ENCODE results near the gene VMP1. TPM values are rescaled to one million over a fixed set of nuclear protein-coding genes. Genes with fewer than 3 reads are reported as not detected.
"Not testable (repeated sequence)": the region's sequence is repeated elsewhere in the genome, so short reads cannot be mapped to it uniquely, and the experiment has no call there.

VMP1 gene
- total and polyA plus RNA-seq, 2 of the 13 experiments (the other 11 are each of a cell fraction or from before 2014, with no cell fraction given), result 186 to 271 TPM

DNA sequence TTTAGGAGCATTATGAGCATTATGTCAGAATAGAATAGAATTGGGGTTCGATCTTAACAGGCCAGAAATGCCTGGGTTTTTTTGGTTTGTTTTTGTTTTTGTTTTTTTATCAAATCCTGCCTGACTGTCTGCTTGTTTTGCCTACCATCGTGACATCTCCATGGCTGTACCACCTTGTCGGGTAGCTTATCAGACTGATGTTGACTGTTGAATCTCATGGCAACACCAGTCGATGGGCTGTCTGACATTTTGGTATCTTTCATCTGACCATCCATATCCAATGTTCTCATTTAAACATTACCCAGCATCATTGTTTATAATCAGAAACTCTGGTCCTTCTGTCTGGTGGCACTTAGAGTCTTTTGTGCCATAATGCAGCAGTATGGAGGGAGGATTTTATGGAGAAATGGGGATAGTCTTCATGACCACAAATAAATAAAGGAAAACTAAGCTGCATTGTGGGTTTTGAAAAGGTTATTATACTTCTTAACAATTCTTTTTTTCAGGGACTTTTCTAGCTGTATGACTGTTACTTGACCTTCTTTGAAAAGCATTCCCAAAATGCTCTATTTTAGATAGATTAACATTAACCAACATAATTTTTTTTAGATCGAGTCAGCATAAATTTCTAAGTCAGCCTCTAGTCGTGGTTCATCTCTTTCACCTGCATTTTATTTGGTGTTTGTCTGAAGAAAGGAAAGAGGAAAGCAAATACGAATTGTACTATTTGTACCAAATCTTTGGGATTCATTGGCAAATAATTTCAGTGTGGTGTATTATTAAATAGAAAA is 133.8 kb downstream of the VMP1 start (continued):
- TF ChIP-seq, protein P1, sequence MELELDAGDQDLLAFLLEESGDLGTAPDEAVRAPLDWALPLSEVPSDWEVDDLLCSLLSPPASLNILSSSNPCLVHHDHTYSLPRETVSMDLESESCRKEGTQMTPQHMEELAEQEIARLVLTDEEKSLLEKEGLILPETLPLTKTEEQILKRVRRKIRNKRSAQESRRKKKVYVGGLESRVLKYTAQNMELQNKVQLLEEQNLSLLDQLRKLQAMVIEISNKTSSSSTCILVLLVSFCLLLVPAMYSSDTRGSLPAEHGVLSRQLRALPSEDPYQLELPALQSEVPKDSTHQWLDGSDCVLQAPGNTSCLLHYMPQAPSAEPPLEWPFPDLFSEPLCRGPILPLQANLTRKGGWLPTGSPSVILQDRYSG (CRISPR knock-in tag; IDR thresholded peaks at IDR 0.05), result 0 out of 2 replicates have a peak, but pooled peaks have one; percentile 56
- TF ChIP-seq MBD4 (IDR thresholded peaks at IDR 0.05; ENCODE audit: borderline replicate concordance, low read length), result 0 out of 2 replicates have a peak, but pooled peaks have one; percentile 27
- not testable (repeated sequence) for TF ChIP-seq GABPA (IDR thresholded peaks at IDR 0.05; ENCODE audit: low read depth, low read length); FOXA1 (IDR thresholded peaks at IDR 0.05); SOX6 (IDR thresholded peaks at IDR 0.05)
- 0 out of 2 replicates have a peak, but pooled peaks have one; percentile 21 for TF ChIP-seq GABPA (CRISPR knock-in tag; IDR thresholded peaks at IDR 0.05; ENCODE audit: low read depth)
- TF ChIP-seq ZNF562 (CRISPR knock-in tag; IDR thresholded peaks at IDR 0.05; ENCODE audit: borderline replicate concordance), result peak; percentile 22; the same call in 1 of the 2 replicates
- 0 out of 2 replicates have a peak, but pooled peaks have one; percentile 41 for TF ChIP-seq FOXA1 (CRISPR knock-in tag; IDR thresholded peaks at IDR 0.05)
- peak; percentile 54; the same call in 1 of the 2 replicates for TF ChIP-seq KAT7 (CRISPR knock-in tag; IDR thresholded peaks at IDR 0.05; ENCODE audit: borderline replicate concordance)
- peak in 1 of 2 experiments; percentile 32; a peak in 1 of 4 replicates for TF ChIP-seq KLF16 (CRISPR knock-in tag; IDR thresholded peaks at IDR 0.05)
- TF ChIP-seq, protein P2, sequence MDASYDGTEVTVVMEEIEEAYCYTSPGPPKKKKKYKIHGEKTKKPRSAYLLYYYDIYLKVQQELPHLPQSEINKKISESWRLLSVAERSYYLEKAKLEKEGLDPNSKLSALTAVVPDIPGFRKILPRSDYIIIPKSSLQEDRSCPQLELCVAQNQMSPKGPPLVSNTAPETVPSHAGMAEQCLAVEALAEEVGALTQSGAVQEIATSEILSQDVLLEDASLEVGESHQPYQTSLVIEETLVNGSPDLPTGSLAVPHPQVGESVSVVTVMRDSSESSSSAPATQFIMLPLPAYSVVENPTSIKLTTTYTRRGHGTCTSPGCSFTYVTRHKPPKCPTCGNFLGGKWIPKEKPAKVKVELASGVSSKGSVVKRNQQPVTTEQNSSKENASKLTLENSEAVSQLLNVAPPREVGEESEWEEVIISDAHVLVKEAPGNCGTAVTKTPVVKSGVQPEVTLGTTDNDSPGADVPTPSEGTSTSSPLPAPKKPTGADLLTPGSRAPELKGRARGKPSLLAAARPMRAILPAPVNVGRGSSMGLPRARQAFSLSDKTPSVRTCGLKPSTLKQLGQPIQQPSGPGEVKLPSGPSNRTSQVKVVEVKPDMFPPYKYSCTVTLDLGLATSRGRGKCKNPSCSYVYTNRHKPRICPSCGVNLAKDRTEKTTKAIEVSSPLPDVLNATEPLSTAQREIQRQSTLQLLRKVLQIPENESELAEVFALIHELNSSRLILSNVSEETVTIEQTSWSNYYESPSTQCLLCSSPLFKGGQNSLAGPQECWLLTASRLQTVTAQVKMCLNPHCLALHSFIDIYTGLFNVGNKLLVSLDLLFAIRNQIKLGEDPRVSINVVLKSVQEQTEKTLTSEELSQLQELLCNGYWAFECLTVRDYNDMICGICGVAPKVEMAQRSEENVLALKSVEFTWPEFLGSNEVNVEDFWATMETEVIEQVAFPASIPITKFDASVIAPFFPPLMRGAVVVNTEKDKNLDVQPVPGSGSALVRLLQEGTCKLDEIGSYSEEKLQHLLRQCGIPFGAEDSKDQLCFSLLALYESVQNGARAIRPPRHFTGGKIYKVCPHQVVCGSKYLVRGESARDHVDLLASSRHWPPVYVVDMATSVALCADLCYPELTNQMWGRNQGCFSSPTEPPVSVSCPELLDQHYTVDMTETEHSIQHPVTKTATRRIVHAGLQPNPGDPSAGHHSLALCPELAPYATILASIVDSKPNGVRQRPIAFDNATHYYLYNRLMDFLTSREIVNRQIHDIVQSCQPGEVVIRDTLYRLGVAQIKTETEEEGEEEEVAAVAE (CRISPR knock-in tag; IDR thresholded peaks at IDR 0.05; ENCODE audit: borderline replicate concordance), result peak; percentile 29; the same call in 1 of the 2 replicates
- 0 out of 2 replicates have a peak, but pooled peaks have one; percentile 17 for TF ChIP-seq ZNF792 (CRISPR knock-in tag; IDR thresholded peaks at IDR 0.05)
- TF ChIP-seq, protein P3, sequence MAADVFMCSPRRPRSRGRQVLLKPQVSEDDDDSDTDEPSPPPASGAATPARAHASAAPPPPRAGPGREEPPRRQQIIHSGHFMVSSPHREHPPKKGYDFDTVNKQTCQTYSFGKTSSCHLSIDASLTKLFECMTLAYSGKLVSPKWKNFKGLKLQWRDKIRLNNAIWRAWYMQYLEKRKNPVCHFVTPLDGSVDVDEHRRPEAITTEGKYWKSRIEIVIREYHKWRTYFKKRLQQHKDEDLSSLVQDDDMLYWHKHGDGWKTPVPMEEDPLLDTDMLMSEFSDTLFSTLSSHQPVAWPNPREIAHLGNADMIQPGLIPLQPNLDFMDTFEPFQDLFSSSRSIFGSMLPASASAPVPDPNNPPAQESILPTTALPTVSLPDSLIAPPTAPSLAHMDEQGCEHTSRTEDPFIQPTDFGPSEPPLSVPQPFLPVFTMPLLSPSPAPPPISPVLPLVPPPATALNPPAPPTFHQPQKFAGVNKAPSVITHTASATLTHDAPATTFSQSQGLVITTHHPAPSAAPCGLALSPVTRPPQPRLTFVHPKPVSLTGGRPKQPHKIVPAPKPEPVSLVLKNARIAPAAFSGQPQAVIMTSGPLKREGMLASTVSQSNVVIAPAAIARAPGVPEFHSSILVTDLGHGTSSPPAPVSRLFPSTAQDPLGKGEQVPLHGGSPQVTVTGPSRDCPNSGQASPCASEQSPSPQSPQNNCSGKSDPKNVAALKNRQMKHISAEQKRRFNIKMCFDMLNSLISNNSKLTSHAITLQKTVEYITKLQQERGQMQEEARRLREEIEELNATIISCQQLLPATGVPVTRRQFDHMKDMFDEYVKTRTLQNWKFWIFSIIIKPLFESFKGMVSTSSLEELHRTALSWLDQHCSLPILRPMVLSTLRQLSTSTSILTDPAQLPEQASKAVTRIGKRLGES (CRISPR knock-in tag; IDR thresholded peaks at IDR 0.05; ENCODE audit: borderline replicate concordance), result 0 out of 2 replicates have a peak, but pooled peaks have one; percentile 53
- 0 out of 2 replicates have a peak, but pooled peaks have one; percentile 32 for TF ChIP-seq FOSL2 (CRISPR knock-in tag; IDR thresholded peaks at IDR 0.05)
- TF ChIP-seq MAFK (conservative IDR thresholded peaks at IDR 0.05 in 1 of 2, IDR thresholded peaks at IDR 0.05 in 1 of 2; ENCODE audit: low read length in 2 of 2), result peak; percentile 81
- peak; percentile 49; the same call in 1 of the 2 replicates for TF ChIP-seq POLR2AphosphoS5 (IDR thresholded peaks at IDR 0.05; ENCODE audit: low read depth, low read length)
- peak; percentile 30; the same call in 1 of the 2 replicates for TF ChIP-seq NFIC (IDR thresholded peaks at IDR 0.05; ENCODE audit: low read length)
- TF ChIP-seq U2AF1 (optimal IDR thresholded peaks at IDR 0.05; ENCODE audit: low read depth, low read length), result peak; percentile 43
- 0 out of 2 replicates have a peak, but pooled peaks have one; percentile 12 for TF ChIP-seq SOX6 (CRISPR knock-in tag; IDR thresholded peaks at IDR 0.05)
- TF ChIP-seq YEATS4 (CRISPR knock-in tag; IDR thresholded peaks at IDR 0.05; ENCODE audit: borderline replicate concordance), result 0 out of 2 replicates have a peak, but pooled peaks have one; percentile 19
- TF ChIP-seq RBFOX2 (IDR thresholded peaks at IDR 0.05; ENCODE audit: low read depth, low read length), result peak; percentile 68
- peak; percentile 98 for TF ChIP-seq PAF1 (CRISPR knock-in tag; IDR thresholded peaks at IDR 0.05)
- TF ChIP-seq MED1 (CRISPR knock-in tag; IDR thresholded peaks at IDR 0.05), result peak; percentile 44; the same call in 1 of the 2 replicates
